ENCODE measurements around the gene ACOX1.

The ACOX1 gene

DNA sequence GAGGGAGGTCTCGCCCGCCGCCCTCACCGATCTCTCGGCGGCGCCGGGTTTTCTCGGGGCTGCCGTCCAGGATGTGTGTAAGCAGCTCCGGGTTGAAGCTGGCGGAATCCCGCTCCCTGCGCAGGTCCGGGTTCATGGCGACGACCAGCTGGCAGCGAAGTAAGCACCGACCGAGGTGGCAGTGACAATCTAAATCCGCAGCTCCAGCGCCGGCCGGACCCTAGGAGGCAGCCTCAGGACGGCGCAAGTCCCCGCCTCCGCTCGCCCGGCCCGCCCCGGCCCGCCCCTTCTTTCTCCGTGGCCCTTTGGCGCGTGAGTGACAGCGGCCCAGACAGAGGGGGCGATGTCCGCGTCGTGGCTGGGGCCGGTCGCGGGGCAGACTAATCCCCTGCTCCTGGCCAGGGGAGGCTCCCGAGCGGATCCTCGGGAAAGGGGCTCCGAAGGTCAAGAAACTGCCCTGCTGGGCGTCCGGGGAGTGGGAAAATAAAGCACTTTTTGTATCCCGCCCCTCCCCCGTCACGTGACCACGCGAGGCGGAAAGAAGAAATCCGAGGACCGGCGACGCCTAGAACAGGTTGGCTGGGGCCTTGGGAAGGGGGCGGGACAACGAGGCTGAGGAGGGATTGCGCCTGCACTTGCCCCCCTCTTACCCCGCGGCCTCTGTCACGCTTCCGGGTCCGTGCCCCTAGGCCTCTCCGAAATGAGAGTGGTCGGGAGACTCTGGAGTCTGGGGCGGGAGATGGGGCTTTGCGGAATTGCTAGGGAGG, at the start of gene ACOX1, which contains the start of gene TEN1:
Gene ACOX1 (minus strand): TSS at position 229 of the 767 bp plus-strand sequence. CDS start 93 bp downstream, at position 136.
Gene TEN1 (plus strand): TSS at position 303 of the 767 bp plus-strand sequence. CDS start 6,953 bp downstream, outside the sequence.
- TF ChIP-seq CTCF (IDR thresholded peaks at IDR 0.05; ENCODE audit: low read depth, low read length), result no peak
- H3K4me3 ChIP-seq (ENCODE audit: low read depth, low read length), result peak within 1 kb of the TSS; percentile 90

GRCh38 chr17:76027159-76027839, 48.3 kb upstream of the ACOX1 start, which contains the start of gene EVPL:
Gene EVPL (minus strand): TSS chr17:76027306. CDS start chr17:76027198, 108 bp downstream.
- no peak for TF ChIP-seq CTCF (IDR thresholded peaks at IDR 0.05; ENCODE audit: low read depth, low read length)
- no peak within 1 kb of the TSS for H3K4me3 ChIP-seq (ENCODE audit: low read depth, low read length)

DNA sequence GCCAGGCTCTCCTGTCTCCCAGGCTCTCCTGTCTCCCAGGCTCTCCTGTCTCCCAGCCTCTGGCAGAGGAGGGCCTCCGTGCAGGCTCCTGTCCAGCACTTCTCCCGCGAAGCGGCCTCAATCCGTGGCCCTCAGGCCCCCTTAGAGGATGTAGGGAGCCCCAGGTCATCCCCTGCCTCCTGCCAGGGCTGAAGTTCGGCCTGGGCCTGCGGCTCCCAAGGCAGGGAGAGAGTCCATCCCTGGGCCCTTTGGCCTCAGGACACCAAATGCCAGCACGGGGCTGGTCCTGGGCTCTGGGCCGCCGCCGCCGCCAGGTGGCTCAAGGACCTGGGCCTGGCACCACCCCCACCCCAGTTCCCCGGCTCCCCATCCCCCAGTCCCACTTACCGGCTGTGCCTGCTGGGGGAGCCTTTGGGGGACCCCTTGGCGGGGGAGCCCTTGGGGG, 47.8 kb upstream of the ACOX1 start:
- TF ChIP-seq CTCF (IDR thresholded peaks at IDR 0.05; ENCODE audit: low read depth, low read length), result no peak
- no peak overlapping the region for H3K4me3 ChIP-seq (ENCODE audit: low read depth, low read length)

DNA sequence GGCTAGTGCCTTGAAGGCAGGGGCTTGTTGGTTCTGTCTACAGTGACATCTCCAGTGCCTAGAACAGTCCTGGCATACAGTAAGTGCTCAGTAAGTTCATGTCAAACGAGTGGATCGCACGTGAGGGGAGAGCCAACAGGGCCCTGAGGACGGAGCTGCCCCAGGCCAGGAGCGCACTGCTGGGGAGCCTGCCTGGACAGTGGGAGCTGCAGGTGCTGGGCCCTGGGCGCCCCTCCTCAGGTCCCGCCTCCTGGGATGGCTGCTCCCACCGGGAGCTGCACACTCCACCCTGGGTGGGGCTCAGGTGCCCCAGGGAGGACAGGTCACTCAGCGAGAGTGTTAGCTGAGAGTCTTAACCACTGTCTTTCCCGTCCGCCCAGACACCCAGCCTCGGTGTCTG, 46.3 kb upstream of the ACOX1 start:
- no peak overlapping the region for H3K4me3 ChIP-seq (ENCODE audit: low read depth, low read length)
- TF ChIP-seq CTCF (IDR thresholded peaks at IDR 0.05; ENCODE audit: low read depth, low read length), result no peak

GRCh38 chr17:76024353-76024752, 45.4 kb upstream of the ACOX1 start:
- H3K4me3 ChIP-seq (ENCODE audit: low read depth, low read length), result no peak overlapping the region
- no peak for TF ChIP-seq CTCF (IDR thresholded peaks at IDR 0.05; ENCODE audit: low read depth, low read length)

GRCh38 chr17:76023900-76024237, 44.9 kb upstream of the ACOX1 start:
- no peak overlapping the region for H3K4me3 ChIP-seq (ENCODE audit: low read depth, low read length)
- TF ChIP-seq CTCF (IDR thresholded peaks at IDR 0.05; ENCODE audit: low read depth, low read length), result no peak

All from WI38 (cell line).